Hepatocyte (in vitro differentiated cells): ENCODE measurements around the gene CFTR. TPM values are rescaled to one million over a fixed set of nuclear protein-coding genes. Genes with fewer than 3 reads are reported as not detected.
A peak's percentile ranks its signal among the peaks of the same experiment; 100 is the strongest.

Experiments
- DNase-seq: peaks from one replicate; pipeline ENCODE4 v3.0.0-alpha.2; 2016; ENCODE audit warnings: low spot score
- H2AFZ ChIP-seq: fragments of 200-600 bp; sonication (generic); 2 replicates; pipeline ENCODE4 v1.6.0; 2016; ENCODE audit warnings: antibody characterized with exemption, mild to moderate bottlenecking
- H3K27ac ChIP-seq: fragments of 200-600 bp; sonication (generic); 2 replicates; pipeline ENCODE4 v1.5.1; 2016; ENCODE audit warnings: mild to moderate bottlenecking
- H3K27me3 ChIP-seq: fragments of 200-600 bp; sonication (generic); 2 replicates; pipeline ENCODE4 v1.6.1; 2016
- H3K36me3 ChIP-seq: fragments of 200-600 bp; sonication (generic); replicated peaks from 2 replicates; pipeline ENCODE4 v1.5.1; 2016; ENCODE audit warnings: low read depth; ENCODE audit not compliant: insufficient read depth
- H3K4me1 ChIP-seq: fragments of 200-600 bp; sonication (generic); 2 replicates; pipeline ENCODE4 v1.5.1; 2016; ENCODE audit warnings: mild to moderate bottlenecking, moderate library complexity; ENCODE audit not compliant: insufficient read depth
- H3K4me2 ChIP-seq: fragments of 200-600 bp; sonication (generic); 2 replicates; pipeline ENCODE4 v1.6.0; 2016
- H3K4me3 ChIP-seq: fragments of 200-600 bp; sonication (generic); 2 replicates; pipeline ENCODE4 v1.5.1; 2016; ENCODE audit warnings: mild to moderate bottlenecking
- H3K79me2 ChIP-seq: fragments of 200-600 bp; sonication (generic); 2 replicates; pipeline ENCODE4 v1.6.0; 2017; ENCODE audit warnings: mild to moderate bottlenecking
- H3K9me2 ChIP-seq: fragments of 200-600 bp; sonication (generic); replicated peaks from 2 replicates; pipeline ENCODE4 v1.6.0; 2017; ENCODE audit warnings: mild to moderate bottlenecking; ENCODE audit not compliant: insufficient read depth
- H3K9me3 ChIP-seq: fragments of 200-600 bp; sonication (generic); 2 replicates; pipeline ENCODE4 v1.5.1; 2016; ENCODE audit warnings: low read depth, mild to moderate bottlenecking
- H4K20me1 ChIP-seq: fragments of 200-600 bp; sonication (generic); 2 replicates; pipeline ENCODE4 v1.6.0; 2016; ENCODE audit warnings: mild to moderate bottlenecking; ENCODE audit not compliant: insufficient read depth, poor library complexity, severe bottlenecking
- EZH2 ChIP-seq: fragments of 200-600 bp; sonication (generic); IDR thresholded peaks from 2 replicates; pipeline ENCODE4 v1.6.1; 2016; ENCODE audit warnings: antibody characterized with exemption, mild to moderate bottlenecking, borderline replicate concordance
- EZH2phosphoT487 ChIP-seq: fragments of 200-600 bp; sonication (generic); IDR thresholded peaks from one replicate; pipeline ENCODE4 v1.6.1; 2018; ENCODE audit warnings: antibody characterized with exemption, mild to moderate bottlenecking, low read depth, moderate library complexity; ENCODE audit not compliant: unreplicated experiment, severe bottlenecking
- WGBS: methylation state at CpG from one replicate; pipeline ENCODE4 v1.1.6; 2016; ENCODE audit warnings: low lambda C conversion rate; ENCODE audit errors: missing lambda C conversion rate; 5-methylcytosine and 5-hydroxymethylcytosine counted together
- polyA plus RNA-seq: library from polyadenylated mRNA; unstranded; fragments of >200 nt; fragmentation: Nextera tagmentation; extraction: Ambion mirVana; gene quantifications from 2 replicates; pipeline ENCODE4 v1.2.1, GENCODE V29; 2016
- total RNA-seq: library from RNA; depleted of rRNA; stranded (reverse); fragments of >200 nt; gene quantifications from 2 replicates; pipeline ENCODE4 v1.2.3, GENCODE V29; 2014
- TF ChIP-seq, protein P1 (sequence below): fragments of 200-600 bp; sonication (generic); IDR thresholded peaks from 2 replicates; pipeline ENCODE4 v1.5.1; 2016; ENCODE audit warnings: antibody characterized with exemption, mild to moderate bottlenecking; ENCODE audit not compliant: poor library complexity

Gene CFTR
- total and polyA plus RNA-seq, 2 experiments from 2014 or later, result 29.8 to 72.9 TPM

DNA sequence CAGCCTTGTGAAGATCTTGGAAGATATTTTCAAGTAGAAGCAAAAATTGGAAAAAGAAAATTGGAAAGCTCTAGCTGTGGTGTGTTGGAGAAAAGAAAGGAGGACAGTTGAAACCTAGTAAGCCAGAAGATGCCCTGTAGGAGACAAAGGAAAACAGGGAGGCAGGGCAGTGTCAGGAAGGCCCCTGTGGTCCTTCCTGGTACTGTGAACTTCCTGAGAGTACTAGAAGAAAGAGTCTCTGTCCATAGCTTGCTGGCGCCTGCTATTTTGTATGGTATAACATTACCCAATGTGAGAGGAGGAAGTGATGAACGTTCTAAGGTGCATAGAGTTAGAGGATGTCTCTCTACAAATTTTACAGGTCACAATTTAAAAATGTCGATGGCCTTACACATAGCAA is 210.3 kb downstream of the CFTR start:
- Histone ChIP-seq H4K20me1 (no peaks in the 10 kb centered on the region), H3K27ac (peak overlapping the region; percentile 65), H3K27me3 (no peaks in the 10 kb centered on the region), H3K79me2 (peaks cover 7% of the 10 kb centered on the region), H3K9me3 (no peaks in the 10 kb centered on the region), H3K36me3 (no peaks in the 10 kb centered on the region), H3K9me2 (no peaks in the 10 kb centered on the region), H3K4me1 (peaks cover 15% of the 10 kb centered on the region), H3K4me2 (peak overlapping the region; percentile 45), H3K4me3 (no peak overlapping the region), H2AFZ (no peak overlapping the region)
- 87% methylated on average over 3 of the region's 3 CpGs for WGBS
- TF ChIP-seq EZH2phosphoT487 (no peak), EZH2 (no peak)
- TF ChIP-seq, protein P1, sequence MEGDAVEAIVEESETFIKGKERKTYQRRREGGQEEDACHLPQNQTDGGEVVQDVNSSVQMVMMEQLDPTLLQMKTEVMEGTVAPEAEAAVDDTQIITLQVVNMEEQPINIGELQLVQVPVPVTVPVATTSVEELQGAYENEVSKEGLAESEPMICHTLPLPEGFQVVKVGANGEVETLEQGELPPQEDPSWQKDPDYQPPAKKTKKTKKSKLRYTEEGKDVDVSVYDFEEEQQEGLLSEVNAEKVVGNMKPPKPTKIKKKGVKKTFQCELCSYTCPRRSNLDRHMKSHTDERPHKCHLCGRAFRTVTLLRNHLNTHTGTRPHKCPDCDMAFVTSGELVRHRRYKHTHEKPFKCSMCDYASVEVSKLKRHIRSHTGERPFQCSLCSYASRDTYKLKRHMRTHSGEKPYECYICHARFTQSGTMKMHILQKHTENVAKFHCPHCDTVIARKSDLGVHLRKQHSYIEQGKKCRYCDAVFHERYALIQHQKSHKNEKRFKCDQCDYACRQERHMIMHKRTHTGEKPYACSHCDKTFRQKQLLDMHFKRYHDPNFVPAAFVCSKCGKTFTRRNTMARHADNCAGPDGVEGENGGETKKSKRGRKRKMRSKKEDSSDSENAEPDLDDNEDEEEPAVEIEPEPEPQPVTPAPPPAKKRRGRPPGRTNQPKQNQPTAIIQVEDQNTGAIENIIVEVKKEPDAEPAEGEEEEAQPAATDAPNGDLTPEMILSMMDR, result no peak
- DNase-seq, result no peak

DNA sequence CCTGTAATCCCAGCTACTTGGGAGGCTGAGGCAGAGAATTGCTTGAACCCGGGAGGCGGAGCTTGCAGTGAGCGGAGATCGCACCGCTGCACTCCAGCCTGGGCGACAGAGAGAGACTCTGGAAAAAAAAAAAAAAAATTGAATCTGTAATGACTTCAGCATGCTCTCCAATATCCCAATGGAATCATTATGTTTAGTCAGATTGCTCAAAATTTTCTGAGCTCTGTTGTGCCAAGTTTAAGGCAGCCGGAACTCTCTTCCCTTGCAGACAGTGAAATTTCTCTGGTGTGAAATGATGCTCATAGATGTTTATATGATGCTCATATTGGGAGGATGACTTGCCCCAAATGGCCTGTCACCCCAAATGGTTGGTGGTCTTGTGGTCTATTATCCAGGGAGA is 212.5 kb downstream of the CFTR start:
- Histone ChIP-seq H3K9me3 (no peaks in the 10 kb centered on the region), H3K79me2 (peaks cover 7% of the 10 kb centered on the region), H3K4me1 (no peaks in the 10 kb centered on the region), H3K36me3 (no peaks in the 10 kb centered on the region), H2AFZ (no peak overlapping the region), H4K20me1 (no peaks in the 10 kb centered on the region), H3K4me2 (no peak overlapping the region), H3K9me2 (no peaks in the 10 kb centered on the region), H3K27me3 (no peaks in the 10 kb centered on the region), H3K4me3 (no peak overlapping the region), H3K27ac (no peak overlapping the region)
- DNase-seq, result no peak
- 97% methylated on average over 7 of the region's 7 CpGs for WGBS
- TF ChIP-seq EZH2, result no peak
- TF ChIP-seq EZH2phosphoT487, result no peak
- TF ChIP-seq, protein P1, result no peak

DNA sequence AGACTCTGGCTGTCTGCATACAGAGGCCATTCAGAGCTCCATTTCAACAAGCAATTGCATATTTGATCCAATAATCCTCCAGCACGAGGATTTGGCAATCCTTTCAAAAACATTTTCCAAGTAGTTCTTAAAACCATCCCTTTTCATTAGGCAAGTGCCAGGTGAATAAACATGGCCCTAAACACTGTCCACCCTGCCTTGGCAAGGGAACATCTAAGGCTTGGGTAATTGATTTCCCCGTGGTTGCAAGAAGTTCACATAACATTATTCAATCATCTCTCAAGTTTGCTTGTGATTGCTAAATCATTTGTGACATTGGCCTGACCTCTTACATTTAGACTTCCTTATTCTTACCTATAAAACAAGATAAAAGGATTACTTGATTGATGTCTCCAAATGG is 218.2 kb downstream of the CFTR start:
- no peaks in the 10 kb centered on the region for H3K4me1 ChIP-seq
- H2AFZ ChIP-seq, result no peak overlapping the region
- H3K27me3 ChIP-seq, result no peaks in the 10 kb centered on the region
- H3K79me2 ChIP-seq, result no peaks in the 10 kb centered on the region
- DNase-seq, result no peak
- no peak overlapping the region for H3K4me3 ChIP-seq
- no peaks in the 10 kb centered on the region for H4K20me1 ChIP-seq
- no peak overlapping the region for H3K4me2 ChIP-seq
- H3K27ac ChIP-seq, result no peak overlapping the region
- no peaks in the 10 kb centered on the region for H3K9me2 ChIP-seq
- H3K9me3 ChIP-seq, result no peaks in the 10 kb centered on the region
- H3K36me3 ChIP-seq, result no peaks in the 10 kb centered on the region
- no peak for TF ChIP-seq EZH2
- TF ChIP-seq, protein P1, result no peak
- no peak for TF ChIP-seq EZH2phosphoT487
- WGBS, result 81% methylated on average over 2 of the region's 2 CpGs

DNA sequence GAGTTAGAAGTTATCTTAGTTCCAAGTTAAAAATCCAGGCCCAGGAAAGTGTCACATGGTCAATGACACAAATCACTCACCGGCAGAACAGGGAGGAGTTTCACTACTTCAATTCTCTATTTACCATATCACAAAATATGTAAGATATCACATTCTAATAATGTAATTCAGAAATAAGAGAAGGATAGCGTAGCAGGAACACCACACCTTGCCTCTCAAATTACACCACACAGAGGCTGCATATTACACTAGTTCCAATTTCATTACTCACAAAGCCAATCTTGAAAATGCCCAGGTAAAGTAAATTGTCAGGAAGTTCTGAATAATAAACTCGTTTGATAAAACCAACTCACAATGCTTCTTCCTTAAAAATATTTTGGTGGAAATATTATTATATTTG is 224.2 kb downstream of the CFTR start:
- H3K9me3 ChIP-seq, result no peaks in the 10 kb centered on the region
- no peaks in the 10 kb centered on the region for H3K36me3 ChIP-seq
- H3K79me2 ChIP-seq, result no peaks in the 10 kb centered on the region
- no peak overlapping the region for H3K4me2 ChIP-seq
- no peak overlapping the region for H3K27ac ChIP-seq
- H3K27me3 ChIP-seq, result no peaks in the 10 kb centered on the region
- H3K4me3 ChIP-seq, result no peak overlapping the region
- WGBS, result 86% methylated on average over 3 of the region's 3 CpGs
- DNase-seq, result no peak
- no peak overlapping the region for H2AFZ ChIP-seq
- H4K20me1 ChIP-seq, result no peaks in the 10 kb centered on the region
- TF ChIP-seq, protein P1, result no peak
- no peak for TF ChIP-seq EZH2phosphoT487
- TF ChIP-seq EZH2, result no peak
- no peaks in the 10 kb centered on the region for H3K4me1 ChIP-seq
- no peaks in the 10 kb centered on the region for H3K9me2 ChIP-seq
